Stimulated activated CD4-positive, alpha-beta T cell treated with anti-CD3 and anti-CD28 coated beads, Interleukin-12 subunit alpha, Interleukin-12 subunit beta, amount 100 ng/mL, for 4 hours (primary cell): ENCODE results near the gene SIL1.

ENCODE experiments used
- DNase-seq: peaks from one replicate; pipeline ENCODE4 v3.0.0-alpha.2; 2020

Gene SIL1

GRCh38 chr5:138951986-138952735, 246.0 kb downstream of the SIL1 start:
- DNase-seq = no peak

DNA sequence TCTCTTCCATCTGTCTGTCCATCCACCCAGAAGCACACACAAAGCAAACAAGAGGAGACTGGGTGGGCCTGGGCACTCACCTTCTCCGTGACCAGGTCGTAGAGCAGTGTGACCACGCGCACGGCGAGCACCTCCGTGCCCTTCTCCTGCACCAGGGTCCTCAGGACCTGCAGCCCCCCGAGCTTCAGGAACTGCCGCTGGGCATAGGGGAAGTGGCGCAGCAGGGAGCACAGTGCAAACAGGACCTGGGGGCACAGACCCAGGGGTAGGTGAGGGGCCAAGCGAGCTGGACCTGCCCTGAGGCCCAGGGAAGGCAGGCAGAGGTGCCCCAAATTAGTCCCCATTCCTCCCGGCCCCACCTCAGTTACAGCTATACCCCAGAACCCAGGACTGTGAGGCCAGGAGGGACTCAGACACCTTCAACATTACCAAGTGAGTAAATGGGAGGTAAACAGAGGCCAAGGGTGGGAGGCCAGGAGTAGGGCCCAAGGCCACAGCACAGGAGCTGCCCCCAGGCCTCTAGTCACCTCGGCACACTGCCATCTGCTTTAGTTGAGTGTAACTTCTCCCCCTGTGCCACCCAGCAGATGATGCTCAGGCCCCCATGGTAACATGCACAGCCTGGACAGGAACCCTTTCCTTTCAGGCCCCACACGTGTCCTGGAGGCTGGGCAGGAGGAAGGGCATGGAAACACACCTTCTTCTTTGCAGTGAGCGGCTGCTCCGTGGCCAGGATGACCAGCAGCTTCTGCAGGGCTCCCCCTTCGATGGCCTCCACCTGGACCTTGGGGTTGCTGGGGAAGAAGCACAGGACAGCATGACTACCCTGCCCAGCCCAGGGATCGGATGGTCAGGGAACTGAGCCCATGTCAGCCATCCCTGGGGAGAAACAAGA, 246.8 kb downstream of the SIL1 start:
- DNase-seq = no peak

DNA sequence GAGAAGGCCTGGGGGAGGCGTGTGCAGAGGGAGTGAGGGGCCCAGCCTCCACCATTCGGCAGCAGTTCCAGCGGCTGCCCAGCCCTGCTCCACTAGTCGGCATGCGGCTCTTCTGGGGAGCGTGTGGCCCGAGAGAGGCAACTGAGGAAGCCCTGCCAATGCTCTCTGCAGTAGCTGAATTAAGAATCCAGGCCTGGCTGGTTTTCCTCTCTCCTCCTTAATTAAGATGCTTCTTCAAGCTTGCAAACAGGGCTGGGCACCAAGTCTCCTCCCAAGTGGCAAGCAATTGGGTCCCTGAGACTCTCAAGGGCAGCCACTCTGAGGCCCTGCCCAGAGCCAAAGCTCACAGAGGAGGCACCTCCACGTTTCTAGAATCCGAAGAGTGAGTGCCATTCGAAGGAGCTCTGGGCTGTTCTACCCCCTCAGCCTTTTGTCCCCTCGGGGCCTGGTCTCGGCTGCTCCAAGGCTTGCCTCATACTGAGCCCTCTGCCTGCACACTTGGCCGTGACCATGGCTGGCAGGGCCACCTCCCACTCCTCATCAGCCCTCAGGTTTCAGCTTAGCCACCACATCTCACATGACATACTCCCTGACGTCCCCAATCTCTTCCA, 247.6 kb downstream of the SIL1 start:
- DNase-seq = no peak

DNA sequence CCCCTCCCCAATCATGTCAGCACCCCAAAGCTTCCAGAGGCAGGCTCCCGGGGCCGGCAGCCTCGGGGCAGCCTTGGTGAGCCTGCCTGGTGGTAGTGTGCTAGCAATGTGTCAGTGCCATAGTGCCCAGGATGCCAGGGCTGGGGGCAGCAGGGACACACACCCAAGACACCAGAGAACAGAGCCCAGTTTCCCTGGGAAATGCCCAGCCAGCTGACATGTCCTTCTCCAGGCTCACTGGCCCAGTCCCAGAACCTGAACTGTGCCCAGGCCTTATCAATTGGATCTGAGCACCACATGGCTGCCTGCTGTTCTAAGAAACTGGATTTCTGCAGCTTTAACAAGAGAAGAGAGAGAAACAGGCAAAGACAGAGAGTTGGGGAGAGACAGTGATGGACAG, 248.2 kb downstream of the SIL1 start:
- DNase-seq = no peak

DNA sequence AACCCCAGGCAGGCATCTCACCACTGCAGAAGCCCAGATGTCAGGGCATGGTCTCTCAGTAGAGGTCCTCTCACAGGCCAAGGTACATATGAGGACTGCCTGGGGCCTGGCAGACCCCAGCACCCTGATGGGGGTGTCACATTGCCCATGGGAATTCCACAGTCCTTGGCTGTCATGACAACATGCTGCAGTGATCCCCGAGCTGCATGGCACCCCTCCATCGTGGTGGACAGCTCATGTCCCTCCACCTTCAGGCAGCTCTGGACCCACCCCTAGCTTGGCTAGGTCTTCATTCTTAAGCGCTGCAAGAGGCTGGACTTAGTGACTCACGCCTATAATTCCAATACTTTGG, 249.0 kb downstream of the SIL1 start:
- DNase-seq = no peak

DNA sequence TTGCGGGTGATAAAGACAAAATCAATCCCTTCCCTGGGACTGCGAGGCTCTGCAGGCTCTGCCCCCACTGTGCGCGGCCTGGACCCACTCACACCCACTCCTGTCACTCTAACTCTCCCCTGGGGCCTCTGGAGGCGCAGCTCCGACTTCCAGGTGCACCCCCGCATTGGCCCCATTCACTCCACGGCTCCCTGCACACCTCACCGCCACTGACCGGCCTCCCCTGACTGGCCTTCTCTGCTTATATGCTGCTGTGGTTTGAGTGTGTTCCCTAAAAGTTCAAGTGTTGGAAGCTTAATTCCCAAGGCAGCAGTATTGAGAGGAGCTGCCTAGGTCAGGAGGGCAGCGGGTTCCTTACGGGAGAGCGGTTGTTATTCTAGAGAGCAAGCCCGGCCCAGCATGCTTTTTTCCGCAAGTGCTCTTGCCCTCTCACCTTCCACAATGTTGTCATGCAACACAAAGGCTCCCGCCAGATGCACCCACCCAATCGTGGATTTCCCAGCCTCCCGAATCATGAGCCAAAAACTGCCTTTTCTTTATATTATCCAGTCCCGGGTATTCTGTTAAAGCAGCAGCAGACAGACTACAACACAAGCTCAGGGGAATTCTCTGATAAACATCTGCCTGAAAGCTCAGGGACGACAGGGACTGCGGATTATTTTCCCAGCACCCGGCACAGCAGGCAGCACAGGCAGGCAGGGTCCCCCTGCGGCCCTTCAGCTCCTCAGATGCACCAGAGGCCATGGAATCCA, 249.5 kb downstream of the SIL1 start:
- no peak for DNase-seq

- DNase-seq = no peak
Observed at GRCh38 chr5:138947780-138948179, 250.4 kb downstream of the SIL1 start.

- no peak for DNase-seq
Observed at GRCh38 chr5:138946831-138947560, 251.2 kb downstream of the SIL1 start.

DNA sequence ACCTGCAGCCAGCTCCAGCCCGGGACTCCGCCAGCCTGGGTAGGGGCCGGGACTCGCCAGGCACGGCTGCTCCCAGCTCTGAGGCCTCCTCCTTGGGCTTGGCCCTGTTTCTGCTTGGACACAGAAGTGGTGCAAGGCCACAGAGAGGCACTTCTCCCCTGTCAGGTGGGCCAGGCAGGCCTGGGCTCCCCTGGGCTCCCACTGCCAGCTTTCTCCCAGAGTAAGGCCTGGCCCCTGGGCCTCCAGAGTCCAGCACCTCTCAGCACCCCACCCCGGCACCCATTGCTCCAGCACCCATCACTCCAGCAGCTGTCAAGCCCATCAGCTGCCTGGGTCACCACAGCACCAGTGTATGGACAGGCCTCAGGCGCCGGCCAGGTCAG, 251.9 kb downstream of the SIL1 start:
- no peak for DNase-seq

DNA sequence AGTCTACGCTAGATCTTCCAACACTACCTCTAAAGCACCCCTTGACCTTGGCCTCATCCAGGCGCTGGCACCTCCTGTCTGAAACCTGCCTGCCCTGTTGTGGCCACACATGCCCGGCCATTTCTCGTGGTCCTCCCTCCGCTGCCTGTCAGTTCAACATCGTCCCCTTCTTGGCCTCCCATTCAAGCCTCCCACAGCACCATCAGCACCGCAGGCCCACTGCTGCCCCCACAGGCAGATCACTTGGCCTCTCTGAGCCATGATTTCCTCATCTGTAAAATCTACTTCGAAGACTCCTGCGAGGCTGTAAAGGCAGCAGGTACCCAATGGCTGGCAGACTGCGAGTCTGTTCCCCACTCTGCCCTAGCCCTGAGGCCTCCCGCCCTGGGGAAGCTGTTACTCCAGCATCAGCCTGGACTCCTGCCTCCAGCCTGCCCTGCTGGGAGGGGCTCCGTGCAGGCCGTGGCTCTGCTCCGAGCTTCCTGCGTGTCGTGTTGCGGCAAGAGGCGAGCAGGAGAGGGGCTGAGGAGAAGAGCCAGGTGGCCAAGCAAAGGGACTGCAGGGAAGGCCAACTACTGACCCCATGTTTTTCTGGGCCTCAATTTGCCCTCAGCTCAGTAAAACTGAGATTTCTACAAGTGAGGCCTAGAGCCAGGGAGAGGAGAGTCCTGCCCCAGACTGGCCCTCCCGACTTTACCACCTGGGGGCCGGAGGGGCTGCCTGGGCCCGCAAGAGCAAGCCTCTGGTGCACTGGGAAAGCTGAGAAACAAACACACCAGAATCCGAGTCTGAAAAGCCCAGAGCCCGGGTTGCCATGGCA, 252.5 kb downstream of the SIL1 start:
- DNase-seq = no peak

DNA sequence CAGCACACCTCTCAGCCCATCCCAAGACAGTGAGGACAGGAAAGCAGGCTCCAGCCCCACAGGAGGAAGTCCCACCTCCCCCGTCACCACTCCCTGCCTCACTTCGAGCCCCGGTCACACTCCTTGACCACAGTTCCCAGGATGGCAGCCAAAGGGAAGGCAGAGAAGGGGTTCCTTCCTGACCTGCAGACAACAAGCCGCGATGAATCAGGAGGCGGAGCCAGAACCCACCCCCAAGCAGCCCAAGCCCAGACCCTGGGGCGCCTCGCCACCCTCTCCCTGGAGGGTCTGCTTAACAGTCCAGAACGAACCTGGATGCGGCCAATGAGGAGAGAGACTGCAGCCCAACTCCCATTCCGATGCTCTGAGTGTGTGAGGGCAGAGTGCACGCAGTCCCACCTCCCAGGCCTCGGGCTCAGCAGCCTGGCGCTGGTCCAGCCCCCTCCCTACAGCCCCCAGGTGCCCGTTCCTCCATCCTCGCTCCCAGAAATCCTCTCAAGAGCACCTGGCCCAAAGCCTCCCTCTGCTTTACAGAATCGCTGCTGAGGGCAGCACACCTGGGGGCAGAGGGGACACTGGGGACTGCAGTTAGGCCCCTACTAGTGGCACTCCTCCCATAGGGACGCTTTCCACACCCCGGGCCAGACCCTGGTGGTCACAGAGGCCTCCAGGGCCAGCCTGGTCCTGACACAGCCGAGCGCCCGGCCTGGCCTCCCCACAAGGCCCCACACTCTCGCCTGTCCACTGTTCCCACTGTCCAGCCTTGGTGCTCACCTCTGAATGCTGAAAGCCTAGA, 253.4 kb downstream of the SIL1 start:
- no peak for DNase-seq

DNA sequence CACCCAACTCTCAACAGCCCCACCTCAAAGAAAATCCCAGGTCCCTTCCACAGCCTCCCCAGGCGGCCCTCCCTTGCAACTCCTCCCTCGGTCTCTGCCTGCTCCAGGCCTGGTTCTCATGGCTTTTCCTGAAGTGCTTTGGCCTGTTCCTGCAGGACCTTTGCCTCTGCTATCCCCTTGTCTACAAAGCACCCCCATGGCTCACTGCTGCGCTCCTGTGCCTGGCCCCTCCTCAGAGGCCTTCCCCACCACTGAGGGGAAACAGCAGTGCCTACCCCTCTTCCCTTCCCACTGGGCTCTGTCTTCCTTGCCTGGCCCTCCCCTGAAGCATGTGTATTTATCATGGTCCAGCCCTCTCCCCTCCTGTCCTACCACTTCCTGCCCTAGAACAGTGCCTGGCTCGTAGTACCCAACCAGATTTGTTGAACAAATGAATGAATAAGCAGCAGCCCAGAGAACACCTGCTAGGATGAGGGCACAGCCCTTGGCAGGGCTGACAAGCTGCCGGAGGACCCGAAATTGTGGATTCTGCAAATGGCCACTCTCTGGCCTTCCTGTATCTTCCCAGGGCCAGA, 254.5 kb downstream of the SIL1 start:
- no peak for DNase-seq

DNA sequence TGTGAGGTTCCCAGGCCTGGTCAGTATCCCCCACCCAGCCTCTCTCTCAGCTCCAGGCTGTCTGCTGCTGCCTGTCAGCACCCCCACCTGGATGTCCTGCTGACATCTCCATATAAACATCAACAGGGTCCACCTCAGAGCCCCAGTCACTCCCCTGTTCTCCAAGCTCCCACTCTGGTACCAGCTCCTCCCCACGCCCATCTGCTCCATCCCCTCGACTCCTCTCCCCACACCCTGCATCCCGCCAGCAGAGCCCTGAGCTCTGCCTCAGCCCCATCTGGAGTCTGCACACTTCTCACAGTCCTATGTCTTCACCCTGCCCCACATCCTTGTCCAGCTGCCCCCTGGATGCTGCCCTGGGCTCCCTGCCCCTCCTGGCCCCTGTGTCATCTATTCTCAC, 255.3 kb downstream of the SIL1 start:
- no peak for DNase-seq

DNA sequence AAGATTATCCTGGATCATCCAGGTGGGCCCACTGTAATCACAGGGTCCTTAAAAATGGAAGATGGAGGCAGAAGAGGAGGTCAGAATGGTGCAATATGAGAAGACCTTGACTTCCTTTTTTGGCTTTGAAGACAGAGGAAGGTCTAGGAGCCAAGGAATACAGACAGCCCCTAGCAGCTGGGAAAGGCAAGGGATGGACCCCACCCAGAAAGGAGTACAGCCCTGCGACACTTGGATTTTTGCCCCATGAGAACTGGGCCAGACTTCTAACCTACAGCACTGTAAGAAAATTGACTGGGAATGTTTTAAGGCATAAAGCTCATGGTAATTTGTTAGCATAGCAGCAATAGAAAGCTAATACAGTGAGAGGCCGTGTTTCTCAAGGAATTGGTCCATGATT, 256.1 kb downstream of the SIL1 start:
- DNase-seq = no peak

DNA sequence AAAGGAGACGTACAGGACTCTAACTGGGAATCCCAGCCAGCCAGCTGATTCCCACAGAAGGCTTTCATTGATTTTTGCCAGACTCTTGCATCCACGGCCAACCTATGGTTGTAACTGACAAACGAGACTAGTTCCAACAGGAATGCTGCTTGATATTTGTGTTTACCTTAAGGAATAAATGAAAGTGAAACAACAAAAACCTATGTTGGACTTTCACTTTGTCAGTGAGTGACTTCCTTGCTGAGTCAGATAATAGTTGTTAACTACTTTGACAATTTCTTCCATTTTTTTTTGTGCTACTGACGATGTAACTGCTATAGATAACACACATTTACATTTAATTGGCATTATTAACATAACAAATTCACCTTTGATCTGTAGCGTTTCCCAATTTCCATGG, 259.6 kb downstream of the SIL1 start:
- DNase-seq = no peak

DNA sequence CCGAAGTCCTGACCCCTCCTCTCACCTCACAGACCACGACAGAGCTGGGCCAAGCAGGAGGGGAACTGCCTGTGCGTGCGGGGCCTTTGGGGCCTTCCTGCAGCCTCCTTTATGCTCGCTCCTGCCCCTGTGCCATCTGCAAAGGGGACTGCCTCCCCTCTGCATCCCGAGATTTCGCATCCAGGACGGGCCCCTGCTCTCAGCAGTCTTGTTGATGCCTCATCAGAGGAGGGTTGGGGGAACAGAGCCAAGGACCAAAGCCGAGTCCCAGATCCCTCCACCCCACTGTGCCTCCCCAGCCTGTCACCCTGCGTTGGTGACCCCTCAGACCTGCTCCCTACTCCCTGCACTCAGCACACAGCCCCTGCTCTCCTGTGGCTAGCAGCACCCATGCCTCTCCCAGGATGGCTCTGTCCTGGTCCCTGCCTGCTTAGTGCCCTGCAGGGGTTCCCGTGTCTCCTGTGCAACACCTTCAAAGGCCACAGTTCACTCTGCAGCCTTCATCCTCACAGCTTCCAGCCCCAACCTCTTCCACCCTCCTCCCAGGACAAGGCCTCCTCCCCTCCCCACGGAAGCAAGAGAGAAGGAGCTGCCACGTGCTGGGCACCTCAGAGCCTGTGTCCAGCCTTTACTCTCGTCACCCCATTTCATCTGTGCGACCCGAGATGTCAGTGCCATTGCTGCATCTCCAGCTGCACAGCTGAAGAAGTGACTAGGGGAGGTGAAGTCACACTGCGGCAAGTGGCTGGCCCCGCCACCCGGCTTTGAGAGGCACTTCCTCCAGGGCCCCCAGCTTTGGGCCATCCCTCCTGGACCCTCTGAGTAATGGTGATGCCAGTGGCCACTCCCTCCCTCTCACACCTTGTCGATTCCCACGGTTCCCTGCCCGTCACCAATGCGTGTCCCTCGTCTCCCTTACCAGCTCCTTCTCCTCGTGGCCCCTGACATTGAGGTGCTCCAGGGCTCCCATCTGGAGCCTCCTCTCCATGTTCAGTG, 260.5 kb downstream of the SIL1 start:
- no peak for DNase-seq

GRCh38 chr5:138936968-138937345, 261.2 kb downstream of the SIL1 start:
- DNase-seq = no peak

- no peak for DNase-seq
Observed at GRCh38 chr5:138936225-138936967, 261.8 kb downstream of the SIL1 start.
